HL-60 (cell line): Measurements from ENCODE around the gene RIBC1.

Source experiments
- GABPA ChIP-seq: IDR thresholded peaks from 2 replicates; pipeline ENCODE4 v1.6.1; 2012; ENCODE audit warnings: low read depth
- POLR2AphosphoS5 ChIP-seq: IDR thresholded peaks from 2 replicates; pipeline ENCODE4 v1.6.1; 2012; ENCODE audit warnings: low read depth
- SPI1 ChIP-seq: IDR thresholded peaks from 2 replicates; pipeline ENCODE4 v1.6.1; 2012; ENCODE audit warnings: low read depth, mild to moderate bottlenecking, borderline replicate concordance
- TF ChIP-seq, protein P1 (sequence below): IDR thresholded peaks from one replicate; pipeline ENCODE4 v1.5.1; 2011; ENCODE audit warnings: low read length, control low read depth, inconsistent platforms; ENCODE audit not compliant: insufficient read depth
- TF ChIP-seq, protein P2 (sequence below): IDR thresholded peaks from 2 replicates; pipeline ENCODE4 v1.6.1; 2012; ENCODE audit warnings: low read depth; ENCODE audit not compliant: insufficient replicate concordance

DNA sequence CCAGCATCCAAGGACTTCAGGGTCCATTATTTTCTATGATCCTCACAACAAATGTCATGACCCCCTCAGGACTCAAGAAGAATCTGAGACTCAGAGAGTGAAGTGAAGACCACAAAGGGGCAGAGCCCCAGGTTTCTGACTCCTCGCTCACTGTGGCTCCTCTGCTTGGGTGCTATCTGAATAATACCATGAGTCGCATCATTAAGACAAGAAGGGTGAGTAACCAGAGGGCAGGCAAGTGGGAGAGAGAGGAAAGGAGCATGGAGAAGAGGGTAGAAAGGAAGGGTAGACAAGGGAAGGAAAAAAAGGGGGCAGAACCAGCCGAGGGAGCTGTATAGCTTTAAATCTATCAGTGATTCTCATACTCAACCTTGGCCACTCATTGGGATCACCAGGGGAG is 27.0 kb downstream of the RIBC1 start:
- TF ChIP-seq, protein P1, sequence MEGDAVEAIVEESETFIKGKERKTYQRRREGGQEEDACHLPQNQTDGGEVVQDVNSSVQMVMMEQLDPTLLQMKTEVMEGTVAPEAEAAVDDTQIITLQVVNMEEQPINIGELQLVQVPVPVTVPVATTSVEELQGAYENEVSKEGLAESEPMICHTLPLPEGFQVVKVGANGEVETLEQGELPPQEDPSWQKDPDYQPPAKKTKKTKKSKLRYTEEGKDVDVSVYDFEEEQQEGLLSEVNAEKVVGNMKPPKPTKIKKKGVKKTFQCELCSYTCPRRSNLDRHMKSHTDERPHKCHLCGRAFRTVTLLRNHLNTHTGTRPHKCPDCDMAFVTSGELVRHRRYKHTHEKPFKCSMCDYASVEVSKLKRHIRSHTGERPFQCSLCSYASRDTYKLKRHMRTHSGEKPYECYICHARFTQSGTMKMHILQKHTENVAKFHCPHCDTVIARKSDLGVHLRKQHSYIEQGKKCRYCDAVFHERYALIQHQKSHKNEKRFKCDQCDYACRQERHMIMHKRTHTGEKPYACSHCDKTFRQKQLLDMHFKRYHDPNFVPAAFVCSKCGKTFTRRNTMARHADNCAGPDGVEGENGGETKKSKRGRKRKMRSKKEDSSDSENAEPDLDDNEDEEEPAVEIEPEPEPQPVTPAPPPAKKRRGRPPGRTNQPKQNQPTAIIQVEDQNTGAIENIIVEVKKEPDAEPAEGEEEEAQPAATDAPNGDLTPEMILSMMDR: no peak
- TF ChIP-seq, protein P2, sequence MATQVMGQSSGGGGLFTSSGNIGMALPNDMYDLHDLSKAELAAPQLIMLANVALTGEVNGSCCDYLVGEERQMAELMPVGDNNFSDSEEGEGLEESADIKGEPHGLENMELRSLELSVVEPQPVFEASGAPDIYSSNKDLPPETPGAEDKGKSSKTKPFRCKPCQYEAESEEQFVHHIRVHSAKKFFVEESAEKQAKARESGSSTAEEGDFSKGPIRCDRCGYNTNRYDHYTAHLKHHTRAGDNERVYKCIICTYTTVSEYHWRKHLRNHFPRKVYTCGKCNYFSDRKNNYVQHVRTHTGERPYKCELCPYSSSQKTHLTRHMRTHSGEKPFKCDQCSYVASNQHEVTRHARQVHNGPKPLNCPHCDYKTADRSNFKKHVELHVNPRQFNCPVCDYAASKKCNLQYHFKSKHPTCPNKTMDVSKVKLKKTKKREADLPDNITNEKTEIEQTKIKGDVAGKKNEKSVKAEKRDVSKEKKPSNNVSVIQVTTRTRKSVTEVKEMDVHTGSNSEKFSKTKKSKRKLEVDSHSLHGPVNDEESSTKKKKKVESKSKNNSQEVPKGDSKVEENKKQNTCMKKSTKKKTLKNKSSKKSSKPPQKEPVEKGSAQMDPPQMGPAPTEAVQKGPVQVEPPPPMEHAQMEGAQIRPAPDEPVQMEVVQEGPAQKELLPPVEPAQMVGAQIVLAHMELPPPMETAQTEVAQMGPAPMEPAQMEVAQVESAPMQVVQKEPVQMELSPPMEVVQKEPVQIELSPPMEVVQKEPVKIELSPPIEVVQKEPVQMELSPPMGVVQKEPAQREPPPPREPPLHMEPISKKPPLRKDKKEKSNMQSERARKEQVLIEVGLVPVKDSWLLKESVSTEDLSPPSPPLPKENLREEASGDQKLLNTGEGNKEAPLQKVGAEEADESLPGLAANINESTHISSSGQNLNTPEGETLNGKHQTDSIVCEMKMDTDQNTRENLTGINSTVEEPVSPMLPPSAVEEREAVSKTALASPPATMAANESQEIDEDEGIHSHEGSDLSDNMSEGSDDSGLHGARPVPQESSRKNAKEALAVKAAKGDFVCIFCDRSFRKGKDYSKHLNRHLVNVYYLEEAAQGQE: no peak
- TF ChIP-seq POLR2AphosphoS5 (no peak), GABPA (no peak), SPI1 (no peak)
